Ascending aorta (tissue), 2 donors: Measurements from ENCODE around the gene IQCF2. TPM values are rescaled to one million over a fixed set of nuclear protein-coding genes. Genes with fewer than 3 reads are reported as not detected.
"Not testable (repeated sequence)": the region's sequence is repeated elsewhere in the genome, so short reads cannot be mapped to it uniquely, and the experiment has no call there.

Source experiments
- DNase-seq, 2 donors: peaks; one replicate each; pipeline ENCODE4 v3.0.0-alpha.2; 2019; ENCODE audit warnings: low spot score in 2 of 2
- H3K27ac ChIP-seq, 2 donors: fragments of 200-600 bp; sonication (generic); one replicate each; pipeline ENCODE4 v1.5.1; 2016 to 2017; ENCODE audit warnings: mild to moderate bottlenecking in 1 of 2
- H3K27me3 ChIP-seq: fragments of 200-600 bp; sonication (generic); one replicate; pipeline ENCODE4 v1.5.1; 2017
- H3K36me3 ChIP-seq, 2 donors: fragments of 200-600 bp; sonication (generic); one replicate each; pipeline ENCODE4 v1.5.1; 2016
- H3K4me1 ChIP-seq, 2 donors: fragments of 200-600 bp; sonication (generic); one replicate each; pipeline ENCODE4 v1.5.1; 2016 to 2017; ENCODE audit warnings: mild to moderate bottlenecking in 1 of 2
- H3K4me3 ChIP-seq, 2 donors: fragments of 200-600 bp; sonication (generic); one replicate each; pipeline ENCODE4 v1.5.1; 2016 to 2017; ENCODE audit warnings: mild to moderate bottlenecking in 1 of 2
- H3K9me3 ChIP-seq, 2 donors: fragments of 200-600 bp; sonication (generic); one replicate each; pipeline ENCODE4 v1.5.1; 2016
- intact Hi-C: fragments of 100-400 bp; cut with DNase I; formaldehyde crosslinking; loops from one replicate; pipeline ENCODE4 v1.15.1; 2023
- total RNA-seq: library from RNA; depleted of rRNA; stranded (reverse); fragments of >200 nt; gene quantifications from one replicate; pipeline ENCODE4 v1.1.0, GENCODE V29; 2016
- TF ChIP-seq, protein P1 (sequence below), 3 experiments: fragments of 200-600 bp in 2 of 3; fragments of 450-650 bp in 1 of 3; sonication (generic) in 2 of 3; IDR thresholded peaks; one replicate each; pipeline ENCODE4 v1.5.1; 2016 to 2019; ENCODE audit warnings: antibody characterized with exemption in 3 of 3, mild to moderate bottlenecking in 1 of 3, moderate library complexity in 1 of 3

Gene IQCF2
- total RNA-seq, 1 donor from 2014 or later: not detected

DNA sequence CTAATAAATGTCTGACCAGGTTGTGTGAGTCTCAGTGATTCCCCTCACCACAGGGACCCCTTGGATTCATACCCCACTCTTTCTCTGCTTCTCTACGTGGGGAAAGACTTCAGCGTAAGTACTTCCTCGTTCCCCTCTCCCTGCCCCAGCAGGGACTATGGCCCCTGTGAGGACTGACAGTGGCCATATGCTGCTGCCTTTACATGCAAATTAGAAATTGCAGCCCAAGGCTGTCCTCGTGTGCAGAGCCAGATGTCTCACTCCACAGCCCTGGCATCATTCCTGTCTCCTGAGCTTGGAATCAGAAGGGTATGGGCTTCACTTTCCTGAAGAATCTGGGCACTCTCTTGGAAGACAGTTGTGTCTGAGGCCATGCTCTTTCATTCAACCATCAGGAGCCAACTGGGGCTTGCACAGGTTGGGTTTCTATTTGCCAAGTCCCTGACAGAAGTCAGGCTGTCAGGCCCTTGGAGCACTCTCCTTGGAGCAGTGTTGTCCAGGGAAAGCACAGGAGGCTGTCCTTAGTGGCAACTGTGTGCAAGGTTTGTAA lies 30.5 kb upstream of the IQCF2 start:
- Histone ChIP-seq H3K36me3 (no peaks in the 10 kb centered on the region), H3K4me3 (no peak overlapping the region), H3K27ac (no peak overlapping the region), H3K9me3 (no peaks in the 10 kb centered on the region), H3K27me3 (no peaks in the 10 kb centered on the region), H3K4me1 (no peaks in the 10 kb centered on the region)
- TF ChIP-seq, protein P1, sequence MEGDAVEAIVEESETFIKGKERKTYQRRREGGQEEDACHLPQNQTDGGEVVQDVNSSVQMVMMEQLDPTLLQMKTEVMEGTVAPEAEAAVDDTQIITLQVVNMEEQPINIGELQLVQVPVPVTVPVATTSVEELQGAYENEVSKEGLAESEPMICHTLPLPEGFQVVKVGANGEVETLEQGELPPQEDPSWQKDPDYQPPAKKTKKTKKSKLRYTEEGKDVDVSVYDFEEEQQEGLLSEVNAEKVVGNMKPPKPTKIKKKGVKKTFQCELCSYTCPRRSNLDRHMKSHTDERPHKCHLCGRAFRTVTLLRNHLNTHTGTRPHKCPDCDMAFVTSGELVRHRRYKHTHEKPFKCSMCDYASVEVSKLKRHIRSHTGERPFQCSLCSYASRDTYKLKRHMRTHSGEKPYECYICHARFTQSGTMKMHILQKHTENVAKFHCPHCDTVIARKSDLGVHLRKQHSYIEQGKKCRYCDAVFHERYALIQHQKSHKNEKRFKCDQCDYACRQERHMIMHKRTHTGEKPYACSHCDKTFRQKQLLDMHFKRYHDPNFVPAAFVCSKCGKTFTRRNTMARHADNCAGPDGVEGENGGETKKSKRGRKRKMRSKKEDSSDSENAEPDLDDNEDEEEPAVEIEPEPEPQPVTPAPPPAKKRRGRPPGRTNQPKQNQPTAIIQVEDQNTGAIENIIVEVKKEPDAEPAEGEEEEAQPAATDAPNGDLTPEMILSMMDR (IDR thresholded peaks at IDR 0.05): no peak
- intact Hi-C loops: no loop called here
- no peak for DNase-seq

DNA sequence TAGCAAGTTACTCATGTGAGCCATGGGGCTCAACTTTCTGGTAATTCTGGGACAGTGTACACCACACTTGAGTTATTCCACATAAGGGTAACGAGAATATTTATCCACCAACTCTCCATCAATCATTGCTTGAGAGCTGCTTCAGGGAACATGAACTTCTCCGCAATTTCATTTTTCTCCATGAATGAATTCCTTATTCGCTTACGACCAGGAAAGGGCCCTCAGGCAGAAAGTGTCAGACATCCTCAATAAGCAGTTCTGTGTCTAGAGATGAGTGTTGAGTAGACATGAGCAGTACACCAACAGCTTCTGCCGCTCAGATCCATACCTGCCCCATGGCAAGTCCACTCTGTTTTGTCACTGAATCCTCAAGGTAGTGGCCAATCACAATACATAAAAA lies 24.8 kb upstream of the IQCF2 start:
- DNase-seq: no peak
- Histone ChIP-seq H3K27ac (no peak overlapping the region), H3K9me3 (no peaks in the 10 kb centered on the region), H3K4me1 (no peaks in the 10 kb centered on the region), H3K4me3 (no peak overlapping the region), H3K27me3 (no peaks in the 10 kb centered on the region), H3K36me3 (no peaks in the 10 kb centered on the region)
- intact Hi-C loops: no loop called here
- TF ChIP-seq, protein P1 (IDR thresholded peaks at IDR 0.05): no peak

GRCh38 chr3:51845129-51845528 lies 16.3 kb upstream of the IQCF2 start:
- no peaks in the 10 kb centered on the region for H3K36me3 ChIP-seq
- H3K27ac ChIP-seq: no peak overlapping the region
- H3K27me3 ChIP-seq: no peaks in the 10 kb centered on the region
- H3K4me1 ChIP-seq: no peaks in the 10 kb centered on the region
- H3K9me3 ChIP-seq: no peaks in the 10 kb centered on the region
- TF ChIP-seq, protein P1 (IDR thresholded peaks at IDR 0.05): no peak
- intact Hi-C loops: no loop called here
- no peak overlapping the region for H3K4me3 ChIP-seq
- DNase-seq: no peak

GRCh38 chr3:51855411-51855810 lies 6.0 kb upstream of the IQCF2 start:
- H3K36me3 ChIP-seq, H3K9me3 ChIP-seq, intact Hi-C loops, H3K4me1 ChIP-seq, H3K27ac ChIP-seq, H3K4me3 ChIP-seq, H3K27me3 ChIP-seq, DNase-seq: not testable (repeated sequence)

DNA sequence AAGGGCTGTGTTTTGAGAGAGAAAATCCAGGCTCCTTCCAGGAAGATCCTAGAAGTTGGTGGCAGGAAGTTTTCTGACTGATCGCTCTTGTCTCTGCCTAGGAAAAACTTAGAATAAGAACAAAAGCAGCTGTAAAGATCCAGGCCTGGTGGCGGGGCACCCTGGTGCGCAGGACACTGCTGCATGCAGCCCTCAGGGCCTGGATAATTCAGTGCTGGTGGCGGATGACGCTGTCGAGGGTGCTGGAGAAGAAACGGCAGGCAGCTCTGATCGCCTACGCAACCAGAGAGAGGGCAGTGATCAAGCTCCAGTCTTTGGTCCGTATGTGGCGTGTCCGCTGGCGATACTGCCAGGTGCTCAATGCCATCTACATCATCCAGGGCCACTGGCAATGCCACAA lies 1.5 kb downstream of the IQCF2 start:
- TF ChIP-seq, protein P1 (IDR thresholded peaks at IDR 0.05): no peak
- Histone ChIP-seq H3K27me3 (no peaks in the 10 kb centered on the region), H3K9me3 (no peaks in the 10 kb centered on the region), H3K4me3 (no peak overlapping the region), H3K27ac (no peak overlapping the region), H3K36me3 (no peaks in the 10 kb centered on the region), H3K4me1 (no peaks in the 10 kb centered on the region)
- DNase-seq: no peak
- intact Hi-C loops: no loop called here

DNA sequence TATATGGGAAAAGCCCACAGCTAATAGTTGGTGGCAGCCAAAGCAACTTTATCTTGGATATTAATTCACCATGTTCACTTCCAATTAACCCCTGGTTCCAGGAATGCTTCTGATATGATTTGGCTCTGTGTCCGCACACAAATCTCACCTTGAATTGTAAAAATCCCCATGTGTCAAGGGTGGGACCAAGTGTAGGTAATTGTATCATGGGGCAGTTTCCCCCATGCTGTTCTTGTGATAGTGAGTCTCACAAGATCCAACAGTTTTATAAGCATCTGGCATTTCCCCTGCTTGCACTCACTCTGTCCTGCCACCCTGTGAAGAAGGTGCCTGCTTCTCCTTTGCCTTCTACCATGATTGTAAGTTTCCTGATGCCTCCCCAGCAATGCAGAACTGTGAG lies 7.5 kb downstream of the IQCF2 start:
- H3K27ac ChIP-seq, H3K27me3 ChIP-seq, H3K36me3 ChIP-seq, H3K4me3 ChIP-seq, intact Hi-C loops, DNase-seq, H3K9me3 ChIP-seq, H3K4me1 ChIP-seq: not testable (repeated sequence)

- TF ChIP-seq, protein P1 (IDR thresholded peaks at IDR 0.05): no peak
- DNase-seq: no peak
Measured at GRCh38 chr3:51869304-51869703, 7.9 kb downstream of the IQCF2 start.

More at GRCh38 chr3:51869304-51869703, 7.9 kb downstream of the IQCF2 start:
- intact Hi-C loops: no loop called here
- Histone ChIP-seq H3K27ac (no peak overlapping the region), H3K4me1 (no peaks in the 10 kb centered on the region), H3K4me3 (no peak overlapping the region), H3K36me3 (no peaks in the 10 kb centered on the region), H3K9me3 (no peaks in the 10 kb centered on the region), H3K27me3 (no peaks in the 10 kb centered on the region)
